OCI-LY3 (cell line): ENCODE data around the gene TBC1D22B.

Source experiments
- H2AFZ ChIP-seq: fragments of 200-600, 300-600 bp; shearing (Covaris generic); 2 replicates; pipeline ENCODE4 v1.6.0; 2014; ENCODE audit warnings: antibody characterized with exemption, low read depth, low read length
- H3K27ac ChIP-seq: fragments of 200-600, 300-600 bp; sonication (generic); 2 replicates; pipeline ENCODE4 v1.5.1; 2014; ENCODE audit warnings: mild to moderate bottlenecking, low read length, moderate library complexity, mixed read lengths
- H3K27me3 ChIP-seq: fragments of 200-600, 300-600 bp; sonication (generic); 2 replicates; pipeline ENCODE4 v1.6.1; 2014; ENCODE audit warnings: low read depth, low read length, mixed read lengths
- H3K36me3 ChIP-seq: fragments of 200-600, 300-600 bp; sonication (generic); replicated peaks from 2 replicates; pipeline ENCODE3; 2014; ENCODE audit warnings: low read depth, low read length, mixed read lengths
- H3K4me1 ChIP-seq: fragments of 300-600, 200-600 bp; sonication (generic); 2 replicates; pipeline ENCODE4 v1.6.1; 2014; ENCODE audit warnings: low read length, mixed read lengths
- H3K4me2 ChIP-seq: fragments of 200-600, 300-600 bp; sonication (generic); 2 replicates; pipeline ENCODE4 v1.6.1; 2014; ENCODE audit warnings: low read length, mixed read lengths
- H3K4me3 ChIP-seq: fragments of 300-600, 200-600 bp; sonication (generic); 2 replicates; pipeline ENCODE4 v1.5.1; 2014; ENCODE audit warnings: antibody characterized with exemption, mild to moderate bottlenecking, low read length, moderate library complexity
- H3K79me2 ChIP-seq: fragments of 300-600, 200-600 bp; shearing (Covaris generic); 2 replicates; pipeline ENCODE4 v1.6.1; 2014; ENCODE audit warnings: mild to moderate bottlenecking, low read length, mixed read lengths
- H3K9ac ChIP-seq: fragments of 300-600, 200-600 bp; shearing (Covaris generic); 2 replicates; pipeline ENCODE4 v1.6.0; 2014; ENCODE audit warnings: mild to moderate bottlenecking, low read length, moderate library complexity
- H3K9me3 ChIP-seq: fragments of 200-600, 300-600 bp; shearing (Covaris generic); 2 replicates; pipeline ENCODE4 v1.6.1; 2014; ENCODE audit warnings: low read length, mixed read lengths; ENCODE audit not compliant: insufficient read depth
- H4K20me1 ChIP-seq: fragments of 200-600, 300-600 bp; sonication (generic); 2 replicates; pipeline ENCODE4 v1.6.1; 2016; ENCODE audit warnings: low read length, mixed read lengths; ENCODE audit not compliant: insufficient read depth
- CTCF ChIP-seq: fragments of 200-600, 300-600 bp; sonication (generic); IDR thresholded peaks from 2 replicates; pipeline ENCODE4 v1.5.1; 2014; ENCODE audit warnings: antibody characterized with exemption, low read length, low read depth
- EZH2phosphoT487 ChIP-seq: fragments of 200-600 bp; shearing (Covaris generic); IDR thresholded peaks from 2 replicates; pipeline ENCODE4 v1.6.1; 2018; ENCODE audit warnings: antibody characterized with exemption, mixed run types, low read depth

The TBC1D22B gene

GRCh38 chr6:37354526-37355384, 97.2 kb downstream of the TBC1D22B start:
- Histone ChIP-seq H3K4me3 (peak overlapping the region; percentile 83), H3K36me3 (peaks cover 3% of the 10 kb centered on the region), H2AFZ (peak overlapping the region; percentile 50; the same call in 1 of the 2 replicates), H3K4me1 (peaks cover 12% of the 10 kb centered on the region), H3K27ac (no peak overlapping the region), H3K9me3 (no peaks in the 10 kb centered on the region), H3K4me2 (peak overlapping the region; percentile 99), H4K20me1 (peaks cover 44% of the 10 kb centered on the region), H3K79me2 (peaks cover 57% of the 10 kb centered on the region), H3K9ac (peak overlapping the region; percentile 82), H3K27me3 (no peaks in the 10 kb centered on the region)
- TF ChIP-seq EZH2phosphoT487: no peak
- no peak for TF ChIP-seq CTCF

GRCh38 chr6:37357288-37357687, 99.7 kb downstream of the TBC1D22B start:
- TF ChIP-seq EZH2phosphoT487 (no peak), CTCF (no peak)
- H3K27ac ChIP-seq: no peak overlapping the region
- H3K36me3 ChIP-seq: peaks cover 17% of the 10 kb centered on the region
- no peak overlapping the region for H3K4me3 ChIP-seq
- no peak overlapping the region for H2AFZ ChIP-seq
- H3K27me3 ChIP-seq: no peaks in the 10 kb centered on the region
- H3K79me2 ChIP-seq: peaks cover 60% of the 10 kb centered on the region
- H4K20me1 ChIP-seq: peaks cover 49% of the 10 kb centered on the region
- peaks cover 12% of the 10 kb centered on the region for H3K4me1 ChIP-seq
- no peak overlapping the region for H3K9ac ChIP-seq
- no peaks in the 10 kb centered on the region for H3K9me3 ChIP-seq
- no peak overlapping the region for H3K4me2 ChIP-seq

DNA sequence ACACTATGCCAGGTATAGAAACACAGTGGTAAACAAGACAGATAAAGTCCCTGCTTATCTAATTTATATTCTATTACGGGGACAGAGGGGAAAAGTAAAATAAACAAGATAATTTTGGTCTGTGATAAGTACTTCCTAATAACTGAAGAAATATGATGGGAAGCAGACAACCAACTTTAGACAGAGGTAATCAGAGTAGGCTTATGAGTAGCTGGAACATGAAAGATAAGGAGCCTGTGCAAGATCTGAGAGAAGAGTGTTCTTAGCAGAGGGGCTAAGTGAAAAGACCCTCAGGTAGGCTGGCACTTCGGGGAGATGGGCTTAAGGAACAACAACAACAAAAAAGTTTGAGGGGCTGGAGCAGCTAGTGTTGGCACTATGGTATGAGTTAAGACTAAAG, 100.3 kb downstream of the TBC1D22B start:
- Histone ChIP-seq H2AFZ (no peak overlapping the region), H3K36me3 (peaks cover 22% of the 10 kb centered on the region), H4K20me1 (peaks cover 49% of the 10 kb centered on the region), H3K9ac (no peak overlapping the region), H3K4me2 (no peak overlapping the region), H3K79me2 (peaks cover 60% of the 10 kb centered on the region), H3K27ac (no peak overlapping the region), H3K4me1 (peaks cover 12% of the 10 kb centered on the region), H3K27me3 (no peaks in the 10 kb centered on the region), H3K9me3 (no peaks in the 10 kb centered on the region), H3K4me3 (no peak overlapping the region)
- TF ChIP-seq CTCF: no peak
- no peak for TF ChIP-seq EZH2phosphoT487

DNA sequence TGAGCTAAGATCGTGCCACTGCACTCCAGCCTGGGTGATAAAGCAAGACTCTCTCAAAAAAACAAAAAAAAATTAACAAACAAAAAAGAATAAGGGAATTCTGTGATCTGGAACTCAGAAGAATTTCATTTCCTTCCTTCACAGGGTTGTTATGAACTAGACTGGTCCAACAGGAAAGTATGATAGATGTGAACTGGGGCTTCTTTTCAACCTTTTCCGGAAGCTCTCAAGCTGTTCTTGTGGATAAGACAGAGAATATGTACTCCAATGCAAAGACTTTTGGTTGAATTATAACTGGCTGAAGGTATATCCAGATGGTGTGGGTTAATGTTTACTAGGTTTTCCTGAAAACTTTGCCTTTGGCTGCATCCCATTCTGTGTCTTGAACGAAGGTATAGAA, 101.5 kb downstream of the TBC1D22B start:
- Histone ChIP-seq H3K27ac (no peak overlapping the region), H3K27me3 (no peaks in the 10 kb centered on the region), H3K36me3 (peaks cover 29% of the 10 kb centered on the region), H3K9ac (no peak overlapping the region), H3K4me1 (peaks cover 8% of the 10 kb centered on the region), H4K20me1 (peaks cover 49% of the 10 kb centered on the region), H3K9me3 (no peaks in the 10 kb centered on the region), H3K79me2 (peaks cover 57% of the 10 kb centered on the region), H3K4me3 (no peak overlapping the region), H3K4me2 (no peak overlapping the region), H2AFZ (no peak overlapping the region)
- no peak for TF ChIP-seq CTCF
- TF ChIP-seq EZH2phosphoT487: no peak
